GM19467 (cell line): Measurements from ENCODE around the gene SF3A1.
A peak's percentile ranks its signal among the peaks of the same experiment; 100 is the strongest.
"Not testable (repeated sequence)": the region's sequence is repeated elsewhere in the genome, so short reads cannot be mapped to it uniquely, and the experiment has no call there.

ENCODE experiments used
- ATAC-seq: cut with Tn5 transposase; IDR thresholded peaks from one replicate; pipeline ENCODE4 v1.9.1; 2021; ENCODE audit warnings: mild to moderate bottlenecking, moderate library complexity; ENCODE audit not compliant: unreplicated experiment

The SF3A1 gene

GRCh38 chr22:30356449-30357235 is at the start of gene SF3A1, which contains the start of gene CCDC157:
Gene SF3A1 (minus strand): TSS chr22:30356894. CDS start chr22:30356792, 102 bp downstream.
Gene CCDC157 (plus strand): TSS chr22:30357007. CDS start chr22:30366001, 8,994 bp downstream.
- ATAC-seq: peak; percentile 85

GRCh38 chr22:30406400-30406799 is 49.7 kb upstream of the SF3A1 start:
- no peak for ATAC-seq

GRCh38 chr22:30405731-30406130 is 49.0 kb upstream of the SF3A1 start:
- no peak for ATAC-seq

DNA sequence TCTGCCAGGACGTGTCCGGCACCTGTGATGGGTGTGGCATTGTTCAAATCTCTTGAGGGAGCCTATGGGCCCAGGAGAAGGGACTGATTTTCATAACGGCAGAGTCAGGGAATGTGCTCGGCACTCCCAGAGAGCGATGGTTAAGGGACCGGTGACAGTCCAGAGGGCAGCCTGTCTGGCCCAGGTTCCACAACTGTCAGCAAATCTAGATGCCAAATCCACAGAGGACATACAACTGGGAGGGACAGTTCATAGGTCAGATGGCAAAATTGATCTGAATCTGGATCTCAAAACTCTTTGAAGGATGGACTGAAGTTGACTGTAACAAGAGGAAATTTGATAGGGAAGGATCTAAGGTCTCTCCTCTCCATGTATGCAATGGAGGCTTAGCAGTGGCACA is 47.6 kb upstream of the SF3A1 start:
- ATAC-seq: no peak

GRCh38 chr22:30402766-30403104 is 46.0 kb upstream of the SF3A1 start:
- not testable (repeated sequence) for ATAC-seq

GRCh38 chr22:30402028-30402765 is 45.5 kb upstream of the SF3A1 start:
- ATAC-seq: no peak

GRCh38 chr22:30401024-30401423 is 44.3 kb upstream of the SF3A1 start:
- ATAC-seq: not testable (repeated sequence)

DNA sequence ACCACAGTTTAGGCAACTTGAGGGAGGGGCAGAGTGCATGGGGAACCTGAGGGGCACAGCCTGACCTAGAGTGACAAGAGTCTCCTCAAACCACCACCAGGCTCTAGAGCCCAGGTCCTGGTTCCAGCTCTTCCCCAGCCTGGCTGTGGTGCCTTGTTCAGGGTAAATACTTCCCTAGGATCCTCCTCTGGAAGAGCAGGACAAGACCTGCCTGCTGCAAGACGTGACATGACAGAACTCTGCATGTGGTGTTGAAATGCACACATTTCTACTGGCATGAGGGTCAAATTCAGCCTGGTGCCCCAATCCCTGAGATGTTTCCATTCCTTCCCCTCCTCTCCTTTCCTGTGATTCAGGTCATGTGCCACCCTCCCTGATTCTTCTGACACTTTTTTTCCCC is 43.5 kb upstream of the SF3A1 start:
- no peak for ATAC-seq

DNA sequence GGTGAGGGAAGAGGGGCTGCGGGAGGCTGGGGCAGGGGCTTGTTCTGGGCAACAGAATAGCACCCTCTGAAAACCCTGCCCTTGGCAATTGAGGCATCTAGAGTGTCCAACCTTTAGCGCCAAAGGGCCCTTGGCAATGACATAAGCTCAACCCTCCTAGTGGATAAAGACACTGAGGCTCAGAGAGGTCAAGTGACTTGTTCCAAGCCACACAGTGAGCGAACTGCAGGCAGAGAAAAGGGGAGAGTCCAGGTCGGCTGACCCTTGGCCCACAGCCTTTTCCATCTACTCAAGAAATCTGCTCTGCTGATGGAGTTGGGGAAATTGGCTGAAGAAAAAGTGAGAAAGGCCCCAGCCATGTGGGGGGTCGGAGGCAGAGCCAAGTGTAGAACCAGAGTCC is 43.0 kb upstream of the SF3A1 start:
- no peak for ATAC-seq

- ATAC-seq: no peak
These were observed 42.3 kb upstream of the SF3A1 start for GRCh38 chr22:30398685-30399680.

- ATAC-seq: no peak
These were observed 41.3 kb upstream of the SF3A1 start for GRCh38 chr22:30397656-30398635.

- no peak for ATAC-seq
These were observed 40.4 kb upstream of the SF3A1 start, which contains the start of gene SEC14L2 for GRCh38 chr22:30396871-30397655. Gene SEC14L2 (plus strand): TSS chr22:30397018. CDS start chr22:30397117, 99 bp downstream.

DNA sequence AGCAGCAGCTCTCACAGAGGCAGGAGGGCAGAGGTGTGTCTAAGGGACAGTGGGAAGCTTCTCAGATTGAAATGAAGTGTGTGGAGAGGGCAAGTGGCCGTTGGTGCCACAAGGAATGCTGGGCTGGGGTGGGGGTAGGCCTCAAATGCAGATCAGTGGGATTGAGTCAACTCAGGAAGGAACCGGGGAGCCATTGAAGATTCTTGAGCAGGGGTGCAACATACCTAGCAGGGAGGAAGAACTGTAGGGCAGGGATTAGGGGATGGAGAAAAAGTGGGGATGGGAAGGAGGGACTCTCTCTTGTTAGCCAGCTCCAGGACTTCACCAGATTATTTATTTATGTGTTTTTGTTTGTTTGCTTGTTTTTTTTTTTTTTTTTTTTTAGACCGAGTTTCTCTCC is 37.2 kb upstream of the SF3A1 start:
- ATAC-seq: no peak

DNA sequence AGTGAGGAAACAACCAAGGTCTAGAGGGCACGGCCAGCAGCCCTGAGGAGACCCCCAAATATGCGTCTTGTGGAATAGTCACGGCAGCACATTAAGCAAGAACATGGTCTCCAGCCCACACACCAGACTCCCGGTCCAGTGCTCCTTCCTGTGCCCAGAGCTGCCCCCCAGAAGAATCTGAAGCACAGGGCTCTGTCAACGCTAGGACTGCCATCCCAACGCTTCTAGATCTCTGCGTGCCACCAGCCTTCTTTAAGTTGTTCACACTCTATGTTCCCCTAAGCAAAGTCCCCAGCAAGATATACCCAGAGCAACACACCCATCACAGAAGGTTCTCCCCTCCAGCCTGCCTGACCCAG is 36.6 kb upstream of the SF3A1 start:
- ATAC-seq: no peak

DNA sequence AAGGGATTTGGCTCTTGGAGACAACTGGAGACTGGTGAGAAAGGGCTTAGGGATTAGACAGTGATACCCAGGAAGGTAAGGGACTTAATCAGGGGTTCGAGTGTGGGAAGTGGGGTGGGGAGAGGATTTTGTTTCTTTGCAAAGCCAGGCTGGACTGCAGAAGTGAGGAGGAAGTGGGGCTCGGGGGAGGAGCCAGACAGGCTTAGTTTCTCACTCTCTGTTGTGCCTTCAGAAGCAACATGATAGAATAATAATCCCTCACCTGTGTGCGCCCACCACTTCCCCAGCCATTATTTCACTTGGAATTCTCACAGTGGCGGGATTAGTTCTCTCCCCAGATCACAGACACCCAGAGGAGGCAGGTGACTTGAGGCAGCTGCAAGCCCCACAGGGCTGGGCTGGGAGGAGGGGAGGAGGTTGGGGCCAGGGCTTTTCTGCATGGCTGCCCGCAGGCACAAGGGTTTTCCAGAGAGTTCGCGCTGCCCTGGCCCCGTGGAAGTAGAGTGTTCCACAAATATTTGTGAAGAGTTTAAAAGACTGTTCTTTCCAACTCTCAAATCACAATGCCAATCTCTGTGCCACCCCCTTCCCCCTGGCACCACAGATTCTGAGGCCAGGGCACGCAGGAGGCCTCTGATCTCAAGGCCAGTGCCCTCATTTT is 36.1 kb upstream of the SF3A1 start:
- no peak for ATAC-seq

GRCh38 chr22:30390974-30391691 is 34.4 kb upstream of the SF3A1 start:
- ATAC-seq: no peak

DNA sequence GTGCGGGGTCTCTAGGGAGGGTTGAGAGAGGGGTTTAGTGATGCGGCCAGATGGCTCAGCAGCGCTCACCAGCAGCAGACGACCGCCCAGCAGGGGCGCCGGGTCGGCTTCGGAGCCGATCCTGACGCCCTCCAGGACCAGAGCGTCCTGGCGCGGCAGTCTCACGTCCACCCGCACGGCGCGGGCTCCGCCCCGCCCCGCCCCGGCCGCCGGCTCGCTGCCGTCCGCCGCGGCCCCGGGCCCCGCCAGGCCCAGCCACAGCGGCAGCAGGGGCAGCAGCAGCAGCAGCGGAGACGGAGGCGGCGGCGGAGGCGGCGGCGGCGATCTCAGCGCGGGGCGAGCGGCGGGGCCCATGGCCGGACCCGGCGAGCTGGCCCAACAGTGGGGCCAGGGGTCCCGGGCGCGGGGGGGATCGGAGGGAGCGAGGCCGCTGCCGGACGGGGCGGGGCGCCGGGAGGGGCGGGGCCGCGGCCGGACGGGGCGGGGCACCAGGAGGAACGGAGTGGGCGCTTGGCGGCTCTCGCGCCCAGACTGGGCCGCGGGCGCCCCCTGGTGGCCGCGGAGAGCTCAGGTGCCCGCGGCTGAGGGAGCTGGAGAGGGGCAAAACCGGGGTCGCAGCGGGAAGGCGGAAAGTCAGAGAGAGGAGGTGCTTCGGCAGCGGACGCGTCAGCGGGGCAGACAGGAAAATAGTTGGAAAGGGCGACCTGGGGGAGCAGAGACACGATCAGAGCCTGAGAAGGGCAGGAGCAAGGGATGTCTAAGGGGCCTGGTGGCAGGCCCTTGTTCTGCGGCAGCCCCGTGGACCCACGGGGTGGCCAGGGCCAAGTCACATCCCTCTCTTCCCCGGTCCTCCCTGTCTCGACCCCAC is 30.5 kb upstream of the SF3A1 start, which contains the start of gene RNF215:
RNF215 (minus strand) TSS at position 452 of the 868 bp plus-strand sequence; CDS start at position 354, 98 bp downstream.
- ATAC-seq: peak; percentile 70
